Stimulated activated CD4-positive, alpha-beta T cell treated with anti-CD3 and anti-CD28 coated beads, Interleukin-4, amount 100 ng/mL, for 4 hours (primary cell): ENCODE measurements around the gene CACTIN.
"Not testable (repeated sequence)": the region's sequence is repeated elsewhere in the genome, so short reads cannot be mapped to it uniquely, and the experiment has no call there.

Source experiments
- DNase-seq, 2 experiments: peaks; one replicate each; pipeline ENCODE4 v3.0.0-alpha.2; 2020

The CACTIN gene

DNA sequence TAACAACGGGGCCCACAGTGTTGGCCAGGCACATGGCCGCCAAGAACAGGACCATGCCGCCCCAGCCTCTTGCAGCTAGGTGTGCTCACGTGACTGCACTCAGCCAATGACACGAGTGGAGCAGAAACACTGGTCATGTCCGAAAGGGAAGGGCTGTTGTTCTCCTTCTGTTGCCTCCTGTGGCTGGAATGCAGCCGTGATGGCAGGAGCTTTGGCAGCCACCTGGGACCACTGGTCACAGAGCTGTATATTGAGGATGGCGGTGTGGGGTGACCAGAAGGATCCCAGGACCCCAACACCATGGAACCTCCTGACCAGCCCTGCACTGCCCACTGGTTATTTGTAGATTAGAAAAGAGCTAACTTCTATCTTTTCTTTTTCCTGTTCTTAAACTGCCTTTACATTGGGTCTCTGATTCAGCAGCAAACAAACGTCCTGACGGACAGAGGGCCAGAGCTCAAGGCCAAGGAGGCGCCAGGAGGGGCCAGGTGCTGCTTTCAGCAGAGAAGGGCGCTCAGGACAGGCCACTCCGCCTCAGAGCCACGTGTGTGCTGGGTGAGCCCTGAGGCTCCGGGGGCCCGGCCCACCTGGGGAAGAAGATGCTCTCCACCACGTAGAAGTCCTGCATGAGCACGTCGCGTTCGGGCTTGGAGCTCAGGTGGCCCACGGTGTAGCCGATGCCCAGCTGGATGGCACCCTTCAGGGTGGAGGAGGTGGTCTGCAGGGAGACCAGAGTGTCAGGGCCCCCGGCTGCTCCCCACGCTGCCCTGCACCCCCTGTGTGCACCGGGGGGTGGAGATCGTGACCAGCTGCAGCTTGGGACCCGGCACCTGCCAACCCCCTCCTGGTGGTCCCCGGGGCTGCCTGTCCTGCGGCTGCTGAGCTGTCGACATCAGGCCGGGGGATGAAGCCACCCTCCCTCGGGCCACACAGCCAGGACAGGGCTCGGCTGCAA is 35.0 kb upstream of the CACTIN start:
- DNase-seq = no peak

DNA sequence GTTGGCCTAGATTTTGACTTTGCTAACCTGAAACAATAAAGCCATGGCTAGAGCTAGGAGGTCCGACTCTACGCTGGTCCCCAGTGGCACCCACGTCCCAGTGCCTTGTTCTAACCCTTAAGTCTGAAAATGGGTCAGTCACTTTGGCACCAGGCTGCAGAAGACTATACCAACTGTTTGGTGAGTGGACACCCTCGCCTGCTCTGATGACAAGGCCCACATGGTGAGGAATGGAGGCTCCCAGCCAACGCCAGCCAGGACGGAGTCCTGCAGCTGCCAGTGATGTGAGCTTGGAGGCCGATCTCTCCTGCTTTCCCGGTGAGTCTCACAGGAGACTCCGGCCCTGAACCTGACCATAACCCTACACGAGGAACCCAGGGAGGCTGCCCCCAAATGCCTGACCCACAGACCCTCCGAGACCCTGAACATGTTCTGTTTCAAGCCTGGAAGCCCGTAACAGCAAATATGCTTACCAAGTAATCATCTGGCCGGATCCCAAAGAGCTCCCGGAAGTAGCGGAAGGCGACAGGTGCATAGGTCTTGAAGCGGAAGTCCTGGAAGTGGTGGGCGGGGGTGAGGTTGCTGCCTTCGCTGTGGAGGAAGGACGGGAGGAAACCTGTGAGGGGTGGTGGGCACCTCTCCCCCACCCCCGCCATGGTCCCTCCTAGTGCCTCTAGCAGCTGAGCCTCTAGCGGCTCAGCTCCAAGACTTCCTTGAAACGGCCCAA is 34.1 kb upstream of the CACTIN start:
- DNase-seq = no peak

DNA sequence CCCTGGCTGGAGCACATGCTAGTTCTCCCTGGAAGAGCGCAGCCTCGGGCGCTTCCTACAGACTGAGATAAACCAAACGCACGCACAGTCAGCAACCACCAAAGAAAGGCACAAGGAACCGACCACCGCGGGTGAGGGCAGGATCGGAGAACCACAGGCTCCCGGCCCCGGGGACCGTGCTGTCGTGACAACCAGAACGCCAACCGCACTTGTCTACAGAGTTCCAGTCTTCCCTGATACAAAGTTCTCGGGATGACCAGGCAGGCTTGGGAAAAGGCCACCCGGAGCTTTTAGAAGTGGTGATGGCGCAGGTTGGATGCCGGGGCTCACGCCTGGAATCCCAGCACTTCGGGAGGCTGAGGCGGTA is 33.1 kb upstream of the CACTIN start:
- DNase-seq = no peak

DNA sequence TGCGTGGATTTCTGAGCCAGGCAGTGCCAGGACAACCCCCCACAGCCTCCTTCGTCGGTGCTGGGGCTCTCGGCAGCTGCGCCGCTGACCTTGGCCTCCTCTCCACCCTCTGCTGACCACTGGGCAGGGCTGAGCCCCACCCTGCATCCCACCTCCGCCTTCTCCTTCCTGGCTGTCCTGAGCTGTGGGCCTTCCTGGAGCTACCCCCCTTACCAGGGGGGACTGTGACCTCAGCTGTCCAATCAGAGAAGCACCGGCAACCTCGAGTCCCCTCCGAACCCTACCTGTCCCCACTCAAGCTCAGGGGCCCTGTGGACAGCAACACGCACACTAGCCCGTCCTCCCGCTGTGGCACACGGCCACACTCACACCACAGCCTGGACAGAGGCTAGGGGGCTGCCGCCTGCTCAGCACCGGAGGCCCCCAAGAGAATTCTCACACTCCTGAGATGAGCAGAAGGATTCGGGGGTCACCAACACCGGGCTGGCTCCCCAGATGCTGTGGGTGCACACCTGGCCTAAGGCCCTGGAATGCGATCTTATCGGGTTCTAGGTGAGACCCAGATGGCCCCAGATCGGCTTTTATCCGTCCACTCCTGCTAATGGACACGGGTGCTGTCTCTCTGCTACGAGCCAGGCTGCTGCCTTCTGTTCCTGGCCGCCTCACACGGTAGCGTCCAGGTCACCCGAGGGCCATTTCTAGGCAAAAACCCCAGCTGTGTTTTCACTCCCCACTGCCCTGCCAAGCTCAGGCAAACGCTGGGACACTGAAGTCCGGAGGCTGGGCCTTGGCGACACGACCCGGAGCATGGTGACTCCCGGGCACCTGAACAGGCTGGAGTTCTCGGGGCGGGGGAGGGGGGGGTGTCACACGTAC is 32.5 kb upstream of the CACTIN start:
- no peak for DNase-seq

DNA sequence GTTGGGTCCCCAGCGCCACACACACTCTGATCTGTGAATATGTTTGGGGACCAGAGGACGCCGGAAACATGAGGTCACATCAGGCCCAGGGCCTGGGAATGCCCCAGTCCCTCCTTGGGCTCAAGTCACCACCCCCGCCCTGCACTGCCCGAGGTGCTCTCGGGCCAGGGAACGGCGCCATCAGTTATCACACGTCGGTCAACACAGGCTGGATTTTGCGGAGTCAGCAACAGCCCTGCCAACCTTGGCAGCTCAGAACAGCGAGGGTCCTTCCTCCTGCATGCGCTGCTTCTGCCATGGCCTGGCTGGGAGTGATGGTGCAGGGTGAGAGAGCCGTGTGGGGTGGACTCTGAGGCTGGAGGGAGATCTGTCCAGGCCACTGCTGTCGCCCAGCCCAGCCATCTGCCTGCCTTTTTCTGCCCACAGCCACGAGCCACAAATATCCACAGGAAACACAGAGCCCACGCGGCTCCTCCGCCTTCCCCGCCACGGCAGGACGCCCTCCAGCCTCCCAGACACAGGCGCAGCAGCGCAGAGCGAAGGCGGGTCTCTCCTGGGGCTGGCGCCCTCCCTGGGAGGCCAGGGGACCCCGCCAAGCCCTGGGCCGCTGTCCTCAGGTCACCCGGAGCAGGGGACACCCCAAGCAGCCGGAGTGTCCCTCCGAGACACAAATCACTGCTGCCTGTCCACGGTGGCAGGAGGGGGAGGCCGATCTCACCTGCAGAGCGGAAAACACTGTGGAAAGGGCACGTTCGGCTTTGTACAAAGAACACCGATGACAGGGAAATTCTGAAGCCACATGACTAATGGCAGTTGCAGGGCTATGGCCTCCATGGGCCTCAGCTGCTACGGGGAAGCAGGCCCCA is 31.6 kb upstream of the CACTIN start:
- DNase-seq = no peak

DNA sequence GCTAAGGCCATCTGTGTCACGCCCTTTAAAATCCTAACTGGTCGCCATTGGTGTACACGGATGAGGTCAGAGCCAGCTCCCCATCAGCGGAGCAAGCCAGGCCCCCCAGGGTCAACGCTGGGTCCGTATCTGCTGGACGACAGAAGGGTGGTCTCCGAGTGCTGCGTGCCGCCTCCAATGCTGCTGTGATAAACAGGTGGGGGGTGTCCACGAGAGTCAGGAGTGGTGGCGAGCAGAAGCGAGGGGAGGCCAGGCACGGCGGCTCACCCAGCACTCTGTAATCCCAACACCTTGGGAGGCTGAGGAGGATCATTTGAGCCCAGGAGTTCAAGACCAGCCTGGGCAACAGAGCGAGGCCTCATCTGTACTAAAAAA is 30.8 kb upstream of the CACTIN start:
- DNase-seq = no peak

DNA sequence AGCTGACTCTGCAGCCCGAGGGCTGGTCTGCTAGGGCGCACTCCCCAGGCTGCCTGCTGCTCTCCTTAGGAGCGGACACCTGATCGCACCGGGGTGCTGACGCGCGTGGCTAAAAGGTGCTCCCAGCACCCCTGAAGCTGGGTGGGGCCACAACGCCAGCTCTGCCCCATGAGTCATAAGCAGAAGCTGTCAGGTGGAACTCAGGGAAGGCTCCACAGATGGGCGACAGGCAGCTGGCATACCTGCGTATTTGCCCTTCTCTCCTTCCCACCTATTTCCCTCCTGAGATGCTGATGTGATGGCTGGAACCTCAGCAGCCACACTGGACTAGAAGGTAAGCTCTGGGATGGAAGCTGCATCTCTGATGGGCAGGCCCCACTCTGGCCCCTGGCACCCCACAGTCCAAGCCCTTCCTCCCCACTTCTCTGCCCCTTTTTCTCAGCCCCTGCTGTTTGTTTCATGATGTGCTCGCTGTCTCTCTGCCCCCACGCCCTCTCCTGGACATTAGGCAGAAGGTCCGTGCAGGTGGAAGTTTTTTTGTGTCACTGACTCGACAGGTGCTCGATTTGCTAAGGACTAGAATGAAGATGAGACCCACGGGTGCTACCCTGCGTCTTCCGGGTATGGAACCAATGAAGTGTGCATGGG is 30.3 kb upstream of the CACTIN start:
- DNase-seq = no peak

DNA sequence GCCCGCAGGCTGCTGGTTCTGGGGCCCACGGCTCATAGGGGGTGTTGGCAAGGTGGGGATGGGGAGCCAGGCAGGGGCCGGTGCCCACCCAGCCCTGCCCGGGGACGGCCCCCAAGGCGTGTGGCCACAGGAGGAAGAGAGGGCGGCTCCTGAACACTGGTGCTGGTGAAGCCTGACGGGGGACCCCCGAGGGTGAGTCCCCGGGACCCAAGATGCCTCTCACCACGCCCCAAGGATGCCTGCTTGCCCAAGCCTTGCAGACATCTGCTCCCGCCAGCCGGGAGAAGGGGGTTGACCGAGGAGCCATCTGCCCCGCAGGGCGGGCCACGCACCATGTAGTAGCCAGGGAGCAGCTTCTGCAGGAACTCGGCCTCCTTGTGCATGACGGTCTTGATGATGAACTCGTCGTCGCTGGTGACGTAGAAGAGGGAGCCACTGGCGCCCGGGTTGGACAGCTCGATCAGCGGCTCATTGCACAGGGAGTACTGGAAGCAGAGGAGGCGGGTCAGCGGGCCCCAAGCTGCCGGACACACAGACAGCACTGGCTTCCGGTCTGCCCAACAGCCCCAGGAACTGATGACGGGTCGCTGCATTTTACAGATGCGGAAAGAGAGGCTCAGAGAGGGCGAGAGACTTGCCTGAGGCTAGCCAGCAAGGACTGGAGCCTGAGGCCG is 29.6 kb upstream of the CACTIN start:
- no peak for DNase-seq

DNA sequence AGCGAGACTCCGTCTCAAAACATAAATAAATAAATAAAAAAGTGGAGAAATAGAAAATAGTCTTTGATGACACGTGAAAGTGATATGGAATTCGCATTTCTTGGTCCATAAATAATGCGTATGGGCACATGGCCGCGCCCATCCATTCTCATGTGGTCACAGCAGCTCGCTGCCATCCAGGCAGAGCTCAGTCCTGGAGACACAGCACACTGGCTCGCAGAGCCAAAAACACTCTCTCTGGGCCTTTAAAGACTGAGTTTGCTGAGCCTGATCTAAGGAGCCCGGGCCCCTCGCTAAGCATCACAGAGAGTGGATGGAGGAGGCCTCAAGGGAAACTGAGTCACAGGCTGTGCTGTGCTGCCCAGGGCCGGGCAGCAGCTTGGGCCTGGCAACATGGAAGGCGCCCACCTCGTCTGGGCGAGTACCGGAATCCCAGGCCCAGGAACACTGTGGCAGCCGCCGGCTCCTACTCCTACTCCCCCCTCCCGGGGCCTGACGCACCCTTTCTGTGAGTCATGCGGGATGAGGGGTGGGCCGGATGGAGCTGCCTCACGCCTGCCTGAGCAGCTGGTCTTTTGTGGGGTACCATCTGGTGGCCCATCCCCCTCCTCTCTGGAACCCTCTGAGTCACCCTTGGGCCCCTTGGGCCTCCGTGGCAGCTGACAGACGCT is 28.9 kb upstream of the CACTIN start:
- DNase-seq = no peak

DNA sequence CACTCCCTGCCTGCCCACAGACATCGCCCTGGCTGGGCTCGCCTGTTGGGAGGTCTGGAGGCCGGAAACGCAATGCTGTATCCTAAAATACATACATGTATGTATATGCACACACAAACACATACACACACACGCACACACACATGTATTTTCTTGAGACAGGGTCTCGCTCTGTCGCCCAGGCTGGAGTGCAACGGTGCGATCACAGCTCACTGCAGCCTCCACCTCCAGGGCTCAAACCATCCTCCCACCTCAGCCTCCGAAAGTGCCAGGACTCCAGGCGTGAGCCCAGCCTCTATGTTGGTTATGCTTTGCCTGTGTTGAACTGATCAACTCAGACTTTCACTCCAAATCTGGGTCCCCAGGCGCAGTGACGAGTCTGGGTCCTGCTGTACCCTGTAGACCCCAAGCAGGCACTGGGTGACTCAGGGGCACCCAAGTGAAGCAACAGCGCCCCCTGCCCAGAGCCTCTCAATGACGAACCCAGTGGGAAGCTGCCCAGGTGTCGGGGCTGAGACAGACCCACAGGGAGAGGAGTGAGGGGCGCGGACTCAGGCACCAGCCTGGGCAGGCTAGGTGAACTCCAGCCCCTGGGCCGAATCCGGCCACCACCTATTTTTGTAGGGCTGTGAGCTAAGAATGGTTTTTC is 27.4 kb upstream of the CACTIN start:
- no peak for DNase-seq

DNA sequence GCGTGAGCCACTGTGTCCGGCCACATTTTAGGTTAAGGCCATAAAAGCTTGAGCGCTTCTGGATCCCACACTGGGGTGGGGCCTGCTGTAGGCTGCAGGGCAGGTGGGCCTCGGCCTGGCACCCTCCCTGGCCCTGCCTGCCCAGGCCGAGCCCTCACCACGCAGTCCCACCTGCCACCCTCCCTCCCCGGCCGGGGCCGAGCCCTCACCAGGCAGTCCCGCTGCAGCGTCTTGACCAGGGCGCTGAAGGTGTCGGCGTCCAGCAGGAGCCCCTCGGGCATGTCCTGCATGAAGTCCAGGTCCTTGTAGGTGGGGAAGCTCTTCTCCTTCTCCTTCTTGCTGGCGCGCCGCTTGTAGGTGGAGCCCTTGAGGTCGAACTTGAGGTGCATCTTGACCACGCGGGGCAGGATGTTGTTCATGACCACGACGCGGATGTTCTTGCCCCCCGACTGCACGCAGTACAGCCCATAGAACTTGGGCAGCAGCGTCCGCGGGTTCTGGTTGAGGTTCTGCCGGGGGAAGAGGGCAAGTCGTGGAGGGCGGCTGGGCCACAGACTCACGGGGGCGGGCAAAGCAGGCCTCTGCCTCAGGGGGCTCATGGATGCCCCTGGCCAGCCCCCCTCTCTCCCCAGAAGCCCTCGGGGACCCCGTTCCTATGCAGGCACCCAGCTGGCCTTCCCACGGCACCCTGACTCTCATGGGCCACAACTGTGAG is 26.6 kb upstream of the CACTIN start:
- no peak for DNase-seq

DNA sequence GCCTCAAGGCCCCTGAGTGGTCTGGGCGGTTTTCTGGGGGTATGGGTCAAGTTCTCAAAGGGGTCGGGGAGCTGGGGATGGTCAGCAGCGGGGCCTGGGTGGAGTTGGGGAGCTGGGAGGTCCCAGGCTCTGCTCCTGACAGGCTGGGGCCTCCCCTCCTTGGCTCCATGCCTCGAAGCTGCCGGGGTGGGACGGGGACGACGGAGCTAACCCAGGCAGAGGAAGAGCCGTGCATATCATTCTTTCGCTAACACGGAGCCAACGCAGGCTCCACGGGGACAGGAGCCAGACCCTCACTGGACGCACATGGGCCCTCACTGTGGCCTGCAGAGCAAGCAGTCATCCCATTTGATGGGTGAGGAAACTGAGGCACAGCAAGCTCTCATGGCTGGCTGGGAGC is 25.8 kb upstream of the CACTIN start:
- DNase-seq = no peak

DNA sequence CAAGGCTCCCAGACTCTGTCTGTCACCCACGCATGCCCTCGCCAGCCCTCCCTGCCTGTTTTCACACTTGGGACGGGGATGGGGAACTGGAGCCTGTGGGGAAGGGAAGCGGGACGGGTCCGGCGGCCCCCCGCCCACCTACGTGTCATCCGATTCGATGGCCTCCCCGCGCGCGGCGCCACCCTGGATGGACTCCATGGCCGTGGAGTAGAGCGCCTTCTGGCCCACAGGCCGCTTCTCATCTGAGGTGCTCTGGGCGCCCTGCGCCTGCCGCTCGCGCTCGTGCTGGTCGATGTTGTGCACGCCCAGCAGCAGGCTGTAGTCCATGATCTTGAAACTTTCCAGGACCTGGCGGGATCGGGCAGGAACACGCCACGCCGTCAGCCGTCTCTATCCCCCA is 25.1 kb upstream of the CACTIN start:
- no peak for DNase-seq

DNA sequence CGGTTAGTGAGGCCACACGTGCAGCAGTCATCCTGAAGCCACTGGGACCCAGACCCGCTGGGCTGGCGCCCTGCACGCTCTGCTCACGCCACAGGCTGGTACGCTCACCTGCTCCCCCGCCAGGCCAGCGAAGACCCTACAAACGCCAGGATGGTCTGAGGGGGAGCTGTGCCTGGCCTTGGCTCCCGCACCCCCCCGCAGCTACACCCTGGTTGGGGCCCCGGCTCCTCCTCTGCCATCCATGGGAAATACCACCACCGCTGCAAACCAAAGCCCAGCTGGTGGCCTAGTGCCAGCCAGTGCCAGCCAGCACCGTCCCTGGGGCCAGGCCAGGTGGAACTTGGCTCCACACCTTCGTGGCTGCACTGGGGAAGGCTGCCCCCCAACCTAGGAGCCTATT is 23.3 kb upstream of the CACTIN start:
- no peak for DNase-seq

DNA sequence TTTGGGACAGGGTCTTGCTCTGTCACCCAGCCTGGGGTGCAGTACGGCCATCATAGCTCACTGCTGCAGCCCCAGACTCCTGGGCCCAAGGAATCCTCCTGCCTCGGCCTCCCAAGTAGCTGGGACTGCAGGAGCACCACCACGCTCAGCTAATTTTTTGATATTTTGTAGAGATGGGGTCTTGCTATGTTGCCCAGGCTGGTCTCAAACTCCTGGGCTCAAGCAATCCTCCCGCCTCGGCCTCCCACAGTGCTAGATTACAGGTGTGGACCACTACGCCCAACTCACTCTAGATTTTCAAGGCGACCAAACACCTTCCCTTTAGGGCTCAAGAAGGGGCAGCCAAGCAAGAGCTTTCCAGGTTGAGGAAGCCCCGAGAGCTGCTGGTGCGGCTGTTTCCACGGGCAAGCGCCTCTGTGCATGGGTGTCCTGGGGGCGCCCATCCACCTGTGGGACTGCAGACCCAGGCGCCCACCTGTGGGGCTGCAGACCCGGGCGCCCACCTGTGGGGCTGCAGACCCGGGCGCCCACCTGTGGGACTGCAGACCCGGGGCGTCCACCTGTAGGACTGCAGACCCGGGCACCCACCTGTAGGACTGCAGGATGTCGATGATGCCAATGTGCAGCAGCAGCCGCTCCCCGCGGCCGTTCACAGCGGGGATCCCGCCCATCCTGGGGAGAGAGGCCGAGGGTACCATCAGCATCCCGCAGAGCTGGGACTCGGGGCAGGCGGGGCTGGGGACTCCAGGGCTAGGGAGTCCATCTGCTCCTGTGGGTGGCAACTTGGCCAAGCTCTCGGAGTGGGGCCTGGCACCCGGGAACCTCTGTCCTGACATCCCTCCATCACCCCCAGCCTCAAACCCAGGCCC is 21.7 kb upstream of the CACTIN start:
- no peak for DNase-seq

DNA sequence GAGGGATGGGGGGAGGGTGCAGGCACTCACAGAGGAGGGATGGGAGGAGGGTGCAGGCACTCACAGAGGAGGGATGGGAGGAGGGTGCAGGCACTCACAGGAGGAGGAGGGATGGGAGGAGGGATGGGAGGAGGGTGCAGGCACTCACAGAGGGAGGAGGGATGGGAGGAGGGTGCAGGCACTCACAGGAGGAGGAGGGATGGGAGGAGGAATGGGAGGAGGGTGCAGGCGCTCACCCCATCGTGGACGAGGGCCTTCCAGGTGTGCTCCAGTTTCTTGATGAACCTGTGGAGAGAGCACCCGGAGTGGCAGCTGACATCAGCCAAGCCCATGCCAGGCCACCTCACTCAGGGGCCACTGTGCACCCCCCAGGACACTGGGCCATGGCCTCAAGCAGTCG is 20.5 kb upstream of the CACTIN start:
- DNase-seq = not testable (repeated sequence)

DNA sequence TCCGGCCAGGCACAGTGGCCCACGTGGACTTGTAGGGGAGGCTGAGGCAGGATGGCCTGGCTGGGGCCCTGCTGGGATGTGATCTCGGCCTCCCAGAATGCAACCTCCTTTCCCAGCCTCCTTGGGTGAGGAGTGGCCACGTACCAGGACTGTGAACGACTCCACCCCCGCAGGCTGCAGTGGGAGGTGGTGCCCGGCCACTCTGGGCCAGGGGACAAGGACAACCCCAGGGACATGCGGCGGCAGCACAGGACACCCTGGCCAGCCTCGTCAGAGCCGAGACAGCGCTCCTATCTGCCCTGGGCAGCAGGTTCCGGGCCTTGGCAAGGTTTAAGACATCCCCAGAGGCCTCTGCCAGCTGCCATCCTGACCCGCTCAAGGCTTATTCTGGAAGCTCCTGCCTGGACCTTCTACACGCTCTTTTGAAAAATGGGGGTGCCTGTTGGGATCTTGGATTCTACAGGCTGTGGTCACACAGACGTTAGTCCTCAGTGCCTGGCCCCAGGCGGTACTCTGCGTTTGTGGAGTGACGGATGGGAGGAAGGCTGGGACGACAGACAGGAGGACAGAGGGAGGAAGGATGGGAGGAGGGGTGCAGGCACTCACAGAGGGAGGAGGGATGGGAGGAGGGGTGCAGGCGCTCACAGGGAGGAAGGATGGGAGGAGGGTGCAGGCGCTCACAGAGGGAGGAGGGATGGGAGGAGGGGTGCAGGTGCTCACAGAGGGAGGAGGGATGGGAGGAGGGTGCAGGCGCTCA is 19.9 kb upstream of the CACTIN start:
- no peak for DNase-seq

DNA sequence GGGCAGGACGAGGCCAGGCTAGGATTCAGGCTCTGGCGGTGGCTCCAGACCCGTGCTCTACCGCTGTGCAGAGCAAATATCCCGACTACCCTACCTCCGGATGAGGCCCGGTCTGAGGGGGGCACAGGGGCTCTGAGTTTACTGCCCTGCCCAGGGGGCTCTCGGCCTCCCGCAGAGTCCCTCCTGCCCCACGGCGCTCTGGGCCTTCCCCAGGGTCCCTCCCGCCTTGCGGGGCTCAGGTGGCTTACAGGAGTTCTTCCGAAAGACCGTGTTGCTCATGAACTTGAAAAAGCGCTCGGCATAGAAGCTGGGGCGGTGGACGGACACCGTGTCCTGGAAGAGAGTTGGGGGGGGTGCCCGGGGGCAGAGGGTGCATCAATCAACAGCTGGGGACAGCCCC is 19.1 kb upstream of the CACTIN start:
- no peak for DNase-seq
